ENCODE results near the gene MPRIP. TPM values are rescaled to one million over a fixed set of nuclear protein-coding genes. Genes with fewer than 3 reads are reported as not detected.

Gene MPRIP
- total RNA-seq, 2 donors from 2014 or later: 147 to 269 TPM

DNA sequence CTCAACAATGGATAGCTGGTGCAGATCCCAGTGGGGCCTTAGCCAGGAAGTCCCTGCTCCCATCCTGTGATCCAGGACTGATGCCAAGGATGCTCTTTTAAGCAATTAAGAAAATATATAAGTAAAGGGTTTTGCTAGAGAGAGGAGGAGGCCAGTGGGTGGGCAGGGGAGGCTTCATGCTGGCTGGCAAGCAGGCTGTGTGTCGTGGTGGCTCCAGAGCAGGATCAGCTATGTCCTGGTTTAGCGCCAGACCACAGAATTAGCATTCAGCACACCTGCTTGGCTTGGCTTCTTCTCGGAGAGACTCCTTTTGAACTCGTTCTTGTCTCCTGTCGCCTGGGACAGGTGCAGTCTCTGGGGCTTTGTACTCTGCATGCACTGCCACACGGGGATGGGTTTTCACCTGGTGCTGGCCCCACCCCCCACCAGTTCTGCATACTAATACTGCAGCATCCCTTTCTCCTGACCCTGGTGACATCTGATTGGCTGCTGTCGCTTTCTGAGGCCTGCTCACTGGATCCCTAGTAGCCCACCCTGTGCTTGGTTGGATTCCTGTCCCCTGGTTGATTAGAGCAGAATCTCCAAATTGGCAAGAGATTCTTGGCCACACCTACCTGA is 97.8 kb downstream of the MPRIP start:
- Histone ChIP-seq H3K4me1 (no peaks in the 10 kb centered on the region), H3K4me3 (no peak overlapping the region), H3K36me3 (replicated peaks in 1 of 2; ENCODE audit: insufficient read depth in 1 of 2, low read depth in 2 of 2) (peaks cover 0 to 29% of the 10 kb centered on the region in 2 donors), H3K27ac (no peak overlapping the region), H3K27me3 (no peaks in the 10 kb centered on the region), H3K9me3 (no peaks in the 10 kb centered on the region)
- intact Hi-C loops (cut with DNase I): no loop called here
- ATAC-seq (no peak), DNase-seq (no peak)
- 85% methylated on average over 7 of the region's 7 CpGs for WGBS, 2 donors
- TF ChIP-seq POLR2A (IDR thresholded peaks at IDR 0.05): no peak
- TF ChIP-seq, protein P1, sequence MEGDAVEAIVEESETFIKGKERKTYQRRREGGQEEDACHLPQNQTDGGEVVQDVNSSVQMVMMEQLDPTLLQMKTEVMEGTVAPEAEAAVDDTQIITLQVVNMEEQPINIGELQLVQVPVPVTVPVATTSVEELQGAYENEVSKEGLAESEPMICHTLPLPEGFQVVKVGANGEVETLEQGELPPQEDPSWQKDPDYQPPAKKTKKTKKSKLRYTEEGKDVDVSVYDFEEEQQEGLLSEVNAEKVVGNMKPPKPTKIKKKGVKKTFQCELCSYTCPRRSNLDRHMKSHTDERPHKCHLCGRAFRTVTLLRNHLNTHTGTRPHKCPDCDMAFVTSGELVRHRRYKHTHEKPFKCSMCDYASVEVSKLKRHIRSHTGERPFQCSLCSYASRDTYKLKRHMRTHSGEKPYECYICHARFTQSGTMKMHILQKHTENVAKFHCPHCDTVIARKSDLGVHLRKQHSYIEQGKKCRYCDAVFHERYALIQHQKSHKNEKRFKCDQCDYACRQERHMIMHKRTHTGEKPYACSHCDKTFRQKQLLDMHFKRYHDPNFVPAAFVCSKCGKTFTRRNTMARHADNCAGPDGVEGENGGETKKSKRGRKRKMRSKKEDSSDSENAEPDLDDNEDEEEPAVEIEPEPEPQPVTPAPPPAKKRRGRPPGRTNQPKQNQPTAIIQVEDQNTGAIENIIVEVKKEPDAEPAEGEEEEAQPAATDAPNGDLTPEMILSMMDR (IDR thresholded peaks at IDR 0.05): no peak

DNA sequence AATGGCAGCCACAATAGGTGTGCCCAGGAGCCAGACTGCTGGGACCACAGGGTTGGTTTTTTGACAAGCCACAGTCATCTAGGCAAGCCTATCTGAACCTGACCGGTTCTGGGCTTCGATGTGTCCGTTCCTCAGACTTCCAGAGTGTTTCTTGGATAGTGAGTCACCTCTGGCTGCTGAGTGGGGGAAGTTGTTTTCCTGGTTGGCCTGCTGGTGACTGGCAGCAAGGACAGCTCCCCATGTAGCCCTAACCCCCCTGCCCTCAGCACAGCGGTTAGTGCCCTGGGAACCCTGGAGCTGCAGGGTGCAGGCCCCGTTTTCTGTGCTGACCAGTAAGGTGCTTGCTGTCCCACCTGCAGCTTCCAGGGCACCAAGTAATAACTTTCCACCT is 98.3 kb downstream of the MPRIP start:
- H3K9me3 ChIP-seq: no peaks in the 10 kb centered on the region
- no peaks in the 10 kb centered on the region for H3K4me1 ChIP-seq
- H3K4me3 ChIP-seq: no peak overlapping the region
- WGBS, 2 donors: 82 to 85% methylated on average over 4 to 5 of the region's 5 CpGs
- no peak for ATAC-seq
- no peak overlapping the region for H3K27ac ChIP-seq
- TF ChIP-seq, protein P1 (IDR thresholded peaks at IDR 0.05): no peak
- no peak for TF ChIP-seq POLR2A (IDR thresholded peaks at IDR 0.05)
- intact Hi-C loops (cut with DNase I): no loop called here
- H3K36me3 ChIP-seq (replicated peaks in 1 of 2; ENCODE audit: insufficient read depth in 1 of 2, low read depth in 2 of 2): peaks cover 0 to 30% of the 10 kb centered on the region in 2 donors
- no peaks in the 10 kb centered on the region for H3K27me3 ChIP-seq
- DNase-seq: no peak

DNA sequence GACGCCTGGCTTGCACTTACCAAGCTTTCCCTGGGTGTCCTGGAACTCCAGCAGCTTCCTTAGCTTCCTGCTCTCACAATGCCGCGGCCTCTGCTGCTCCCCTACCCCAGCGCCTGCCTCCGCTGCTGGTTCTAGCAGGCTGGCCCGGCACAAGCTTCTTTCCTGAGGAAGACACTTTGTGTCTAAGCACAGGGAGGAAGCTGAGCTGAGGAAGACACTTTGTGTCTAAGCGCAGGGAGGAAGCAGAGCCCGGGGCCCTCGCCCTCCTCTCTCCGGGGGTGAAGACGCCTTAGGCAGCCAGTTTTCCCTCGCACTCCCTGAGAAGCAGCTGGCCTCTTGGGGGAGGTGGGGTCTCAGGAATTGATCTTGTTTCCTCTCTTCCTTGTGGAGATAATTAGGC is 99.0 kb downstream of the MPRIP start:
- WGBS, 2 donors: 89 to 95% methylated on average over 11 to 12 of the region's 12 CpGs
- Histone ChIP-seq H3K27ac (no peak overlapping the region), H3K36me3 (replicated peaks in 1 of 2; ENCODE audit: insufficient read depth in 1 of 2, low read depth in 2 of 2) (peaks cover 0 to 30% of the 10 kb centered on the region in 2 donors), H3K4me3 (no peak overlapping the region), H3K4me1 (no peaks in the 10 kb centered on the region), H3K9me3 (no peaks in the 10 kb centered on the region), H3K27me3 (no peaks in the 10 kb centered on the region)
- intact Hi-C loops (cut with DNase I): no loop called here
- no peak for TF ChIP-seq POLR2A (IDR thresholded peaks at IDR 0.05)
- TF ChIP-seq, protein P1 (IDR thresholded peaks at IDR 0.05): no peak
- DNase-seq (no peak), ATAC-seq (no peak)

DNA sequence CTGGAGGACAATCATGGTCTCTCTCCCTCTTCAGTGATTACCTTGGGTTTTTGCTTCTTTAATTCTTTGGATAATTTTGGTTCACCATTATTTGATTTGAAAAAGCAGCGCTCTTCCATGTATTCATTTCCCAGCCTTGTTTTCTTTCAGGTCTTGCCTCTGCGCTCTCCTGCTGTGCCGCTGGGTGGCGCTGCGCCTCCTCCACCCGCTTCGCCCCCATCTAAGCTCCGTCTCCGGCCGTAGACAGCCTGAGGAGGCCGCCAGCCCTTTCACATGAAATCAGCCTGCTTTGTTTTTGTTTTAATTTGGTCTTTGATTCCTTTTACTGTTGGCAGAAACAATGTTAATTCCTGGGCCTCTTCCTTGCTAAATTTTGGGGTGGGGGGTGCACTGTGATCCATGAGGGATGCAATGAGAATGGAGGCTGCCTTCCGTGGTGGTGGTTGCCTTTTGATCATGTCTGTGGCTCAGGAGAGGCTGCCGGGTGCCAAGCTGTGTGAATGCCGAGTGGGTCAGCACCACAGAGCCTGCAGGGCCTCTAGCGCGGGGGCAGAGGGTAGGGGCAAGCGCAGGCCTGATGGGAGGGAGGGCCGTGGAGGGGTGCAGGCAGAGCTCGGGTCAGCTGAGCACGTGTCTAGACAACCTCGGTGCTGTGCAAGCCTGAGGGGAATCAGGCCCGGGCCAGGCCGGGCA is 99.7 kb downstream of the MPRIP start:
- ATAC-seq: no peak
- intact Hi-C loops (cut with DNase I): no loop called here
- Histone ChIP-seq H3K9me3 (no peaks in the 10 kb centered on the region), H3K36me3 (replicated peaks in 1 of 2; ENCODE audit: insufficient read depth in 1 of 2, low read depth in 2 of 2) (peaks cover 0 to 28% of the 10 kb centered on the region in 2 donors), H3K27me3 (no peaks in the 10 kb centered on the region), H3K4me3 (no peak overlapping the region), H3K27ac (no peak overlapping the region), H3K4me1 (no peaks in the 10 kb centered on the region)
- TF ChIP-seq, protein P1 (IDR thresholded peaks at IDR 0.05): peak; percentile 14 to 66 (median 45)
- TF ChIP-seq POLR2A (IDR thresholded peaks at IDR 0.05): no peak
- WGBS, 2 donors: 68 to 76% methylated on average over 18 to 23 of the region's 23 CpGs
- peak in 1 of 4 donors; percentile 28 for DNase-seq

Measured in body of pancreas (tissue), 4 donors.